Adrenal gland (tissue), 12 donors: Measurements from ENCODE around the gene CYFIP1. TPM values are rescaled to one million over a fixed set of nuclear protein-coding genes. Genes with fewer than 3 reads are reported as not detected.

ENCODE experiments used
- DNase-seq, 7 donors: peaks; one replicate each; pipeline ENCODE4 v3.0.0-alpha.2; 2019 to 2020
- H3K27ac ChIP-seq, 5 donors: fragments of 200-600 bp; sonication (generic) in 4 of 5; 1 replicate in 3 of 5; 2 replicates in 2 of 5; pipeline versions ENCODE4 v1.5.1 to v1.8.0; 2016 to 2020; ENCODE audit warnings: mild to moderate bottlenecking in 1 of 5
- H3K27me3 ChIP-seq: fragments of 200-600 bp; 2 replicates; pipeline ENCODE4 v1.8.0; 2021
- H3K36me3 ChIP-seq, 2 donors: fragments of 200-600 bp; replicated peaks in 1 of 2; 1 replicate in 1 of 2; 2 replicates in 1 of 2; pipeline versions ENCODE4 v1.5.1 to v1.8.0; 2018 to 2022
- H3K4me1 ChIP-seq, 2 donors: fragments of 200-600 bp; replicated peaks in 1 of 2; 1 replicate in 1 of 2; 2 replicates in 1 of 2; pipeline versions ENCODE4 v1.5.1 to v1.8.0; 2018 to 2021
- H3K4me3 ChIP-seq, 4 donors: fragments of 200-600 bp; sonication (generic) in 3 of 4; one replicate each; pipeline ENCODE4 v1.5.1; 2016 to 2018
- H3K9me3 ChIP-seq, 3 donors: fragments of 200-600 bp; sonication (generic) in 1 of 3; replicated peaks in 1 of 3; 1 replicate in 2 of 3; 2 replicates in 1 of 3; pipeline versions ENCODE4 v1.5.1 to v1.8.0; 2016 to 2021
- POLR2A ChIP-seq, 2 donors: fragments of 450-650 bp; IDR thresholded peaks; one replicate each; pipeline ENCODE4 v1.6.1; 2017; ENCODE audit warnings: antibody characterized with exemption in 2 of 2, mild to moderate bottlenecking in 2 of 2, moderate library complexity in 1 of 2
- WGBS, 4 donors: extraction: QIAGEN DNeasy Blood & Tissue Kit in 2 of 4; methylation state at CpG; one replicate each; pipeline versions ENCODE4 v1.1.5 to v1.1.7; 2013 to 2017; 5-methylcytosine and 5-hydroxymethylcytosine counted together
- intact Hi-C, 2 donors: fragments of 100-400 bp; cut with DNase I; formaldehyde crosslinking; loops; one replicate each; pipeline versions ENCODE4 v1.14.1 to v1.15.0; 2022 to 2023
- polyA plus RNA-seq, 3 donors: library from polyadenylated mRNA; stranded (reverse); fragments of 200-250 nt in 2 of 3; fragments of 350-450 nt in 1 of 3; fragmentation: Illumina TruSeq in 1 of 3; extraction: RNeasy Lipid Tissue Mini Kit (QIAGEN cat#74804) in 1 of 3; gene quantifications; one replicate each; pipeline ENCODE4 v1.2.3, GENCODE V29; 2013 to 2014
- total RNA-seq, 9 donors: library from RNA; depleted of rRNA in 4 of 9; stranded (reverse); fragments of >200 nt in 4 of 9; fragments of 120-200 nt in 1 of 9; fragmentation: NEBNext Ultra II Directional in 1 of 9; extraction: Animal tissue kit (Norgen Biotek cat#: 25700) in 1 of 9; gene quantifications; one replicate each; pipeline versions ENCODE4 v1.1.0 to v1.2.4, GENCODE V29; 2013 to 2023
- TF ChIP-seq, protein P1 (sequence below), 6 experiments: fragments of 450-650 bp in 4 of 6; fragments of 200-600 bp in 2 of 6; sonication (generic) in 1 of 6; IDR thresholded peaks; 1 replicate in 5 of 6; 2 replicates in 1 of 6; pipeline versions ENCODE4 v1.5.1 to v1.8.0; 2016 to 2021; ENCODE audit warnings: antibody characterized with exemption in 6 of 6, mild to moderate bottlenecking in 2 of 6, moderate library complexity in 1 of 6
- donor health status: healthy with polysubstance abuse.
- donor health status: Bipolar disorder and iron deficiency.
- donor health status: DM: yes; HTN: yes; CAD: no.
- donor health status: DM: no; HTN: no; CAD: no.
- donor health status: DM: no; HTN: no; CAD: no.
- donor health status: DM: yes; HTN: yes; CAD: no.

Gene CYFIP1
- total and polyA plus RNA-seq, 12 donors, result 21.2 to 124 (median 85.0) TPM

DNA sequence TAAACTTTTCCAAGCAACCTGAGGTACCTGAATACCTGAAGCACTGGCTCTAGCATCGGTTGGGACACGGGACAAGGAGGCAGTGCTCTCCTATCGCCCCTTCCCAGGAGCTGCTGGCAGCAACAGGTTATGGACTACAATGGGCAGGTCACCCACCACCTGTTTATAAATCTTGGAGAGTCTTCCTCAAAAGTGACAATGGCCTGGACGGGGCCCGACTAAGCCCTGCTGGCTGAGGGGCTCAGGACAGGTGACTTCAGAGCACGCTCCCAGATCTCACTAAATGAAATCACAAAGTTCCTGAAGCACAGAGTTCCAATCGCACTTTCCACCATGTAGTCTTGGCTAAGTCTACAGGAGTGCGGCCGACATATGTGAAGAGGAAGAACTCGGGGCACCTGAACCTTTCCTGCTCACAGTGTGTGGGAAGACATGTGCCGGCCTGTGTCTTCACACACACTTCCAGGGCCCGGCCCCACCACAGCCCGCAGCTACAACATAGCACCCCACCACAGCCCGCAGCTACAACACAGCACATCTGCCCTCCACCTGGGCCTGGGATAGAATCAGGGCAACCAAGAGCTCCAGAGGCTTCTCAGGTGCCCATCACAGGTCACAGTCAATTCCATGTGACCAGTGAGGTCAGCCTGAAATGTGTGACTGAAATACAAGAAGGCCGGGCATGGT is 12.9 kb downstream of the CYFIP1 start:
- TF ChIP-seq POLR2A (IDR thresholded peaks at IDR 0.05), result no peak
- TF ChIP-seq, protein P1, sequence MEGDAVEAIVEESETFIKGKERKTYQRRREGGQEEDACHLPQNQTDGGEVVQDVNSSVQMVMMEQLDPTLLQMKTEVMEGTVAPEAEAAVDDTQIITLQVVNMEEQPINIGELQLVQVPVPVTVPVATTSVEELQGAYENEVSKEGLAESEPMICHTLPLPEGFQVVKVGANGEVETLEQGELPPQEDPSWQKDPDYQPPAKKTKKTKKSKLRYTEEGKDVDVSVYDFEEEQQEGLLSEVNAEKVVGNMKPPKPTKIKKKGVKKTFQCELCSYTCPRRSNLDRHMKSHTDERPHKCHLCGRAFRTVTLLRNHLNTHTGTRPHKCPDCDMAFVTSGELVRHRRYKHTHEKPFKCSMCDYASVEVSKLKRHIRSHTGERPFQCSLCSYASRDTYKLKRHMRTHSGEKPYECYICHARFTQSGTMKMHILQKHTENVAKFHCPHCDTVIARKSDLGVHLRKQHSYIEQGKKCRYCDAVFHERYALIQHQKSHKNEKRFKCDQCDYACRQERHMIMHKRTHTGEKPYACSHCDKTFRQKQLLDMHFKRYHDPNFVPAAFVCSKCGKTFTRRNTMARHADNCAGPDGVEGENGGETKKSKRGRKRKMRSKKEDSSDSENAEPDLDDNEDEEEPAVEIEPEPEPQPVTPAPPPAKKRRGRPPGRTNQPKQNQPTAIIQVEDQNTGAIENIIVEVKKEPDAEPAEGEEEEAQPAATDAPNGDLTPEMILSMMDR (IDR thresholded peaks at IDR 0.05), result no peak
- no peak overlapping the region for H3K4me3 ChIP-seq
- peak in 1 of 7 donors; percentile 8 for DNase-seq
- H3K27ac ChIP-seq, result no peak overlapping the region
- no peaks in the 10 kb centered on the region for H3K36me3 ChIP-seq
- 91 to 96% (median 94%) methylated on average over 11 to 15 of the region's 15 CpGs for WGBS, 4 donors
- H3K4me1 ChIP-seq, result peaks cover 0 to 38% of the 10 kb centered on the region in 2 donors
- H3K27me3 ChIP-seq, result no peaks in the 10 kb centered on the region
- no peaks in the 10 kb centered on the region for H3K9me3 ChIP-seq
- intact Hi-C loops, result no loop called here

- no peak for TF ChIP-seq POLR2A (IDR thresholded peaks at IDR 0.05)
- TF ChIP-seq, protein P1 (IDR thresholded peaks at IDR 0.05), result no peak
- 88 to 92% (median 88%) methylated on average over 18 to 20 of the region's 20 CpGs for WGBS, 4 donors
- Histone ChIP-seq H3K27ac (no peak overlapping the region), H3K27me3 (no peaks in the 10 kb centered on the region), H3K9me3 (no peaks in the 10 kb centered on the region), H3K4me1 (peaks cover 0 to 45% of the 10 kb centered on the region in 2 donors), H3K4me3 (no peak overlapping the region), H3K36me3 (no peaks in the 10 kb centered on the region)
- intact Hi-C loops, result no loop called here
- DNase-seq, result peak in 1 of 7 donors; percentile 8
Observed at GRCh38 chr15:22966321-22967083, 13.7 kb downstream of the CYFIP1 start.

GRCh38 chr15:22963641-22964040 is 16.5 kb downstream of the CYFIP1 start:
- TF ChIP-seq, protein P1 (IDR thresholded peaks at IDR 0.05), result no peak
- TF ChIP-seq POLR2A (IDR thresholded peaks at IDR 0.05), result no peak
- peaks cover 0 to 64% of the 10 kb centered on the region in 2 donors for H3K4me1 ChIP-seq
- H3K4me3 ChIP-seq, result no peak overlapping the region
- peak overlapping the region in 2 of 5 donors; percentile 52 to 77 for H3K27ac ChIP-seq
- H3K9me3 ChIP-seq, result no peaks in the 10 kb centered on the region
- no peaks in the 10 kb centered on the region for H3K27me3 ChIP-seq
- DNase-seq, result no peak
- no peaks in the 10 kb centered on the region for H3K36me3 ChIP-seq
- intact Hi-C loops, result no loop called here
- WGBS, 4 donors, result 68 to 79% (median 70%) methylated on average over 12 of the region's 12 CpGs

GRCh38 chr15:22962611-22963010 is 17.6 kb downstream of the CYFIP1 start:
- DNase-seq, result peak in 1 of 7 donors; percentile 8
- Histone ChIP-seq H3K27ac (no peak overlapping the region), H3K4me1 (peaks cover 0 to 54% of the 10 kb centered on the region in 2 donors), H3K27me3 (no peaks in the 10 kb centered on the region), H3K36me3 (no peaks in the 10 kb centered on the region), H3K4me3 (no peak overlapping the region), H3K9me3 (no peaks in the 10 kb centered on the region)
- intact Hi-C loops, result no loop called here
- 93 to 97% (median 96%) methylated on average over 12 of the region's 12 CpGs for WGBS, 4 donors
- TF ChIP-seq, protein P1 (IDR thresholded peaks at IDR 0.05), result no peak
- TF ChIP-seq POLR2A (IDR thresholded peaks at IDR 0.05), result no peak
